Vagina (tissue), 2 donors: Measurements from ENCODE around the gene TRIAP1.

Experiments
- CTCF ChIP-seq, 3 experiments: fragments of 450-650 bp in 2 of 3; fragments of 200-600 bp in 1 of 3; sonication (generic) in 1 of 3; IDR thresholded peaks; one replicate each; pipeline ENCODE4 v1.5.1; 2017 to 2019; ENCODE audit warnings: antibody characterized with exemption in 3 of 3, mild to moderate bottlenecking in 2 of 3, moderate library complexity in 2 of 3
- POLR2A ChIP-seq, 2 donors: fragments of 450-650 bp; IDR thresholded peaks; one replicate each; pipeline ENCODE4 v1.6.1; 2017; ENCODE audit warnings: antibody characterized with exemption in 2 of 2, mild to moderate bottlenecking in 2 of 2, moderate library complexity in 2 of 2
- POLR2AphosphoS5 ChIP-seq, 2 donors: sonication (generic); formaldehyde crosslinking; IDR thresholded peaks; one replicate each; pipeline ENCODE4 v1.9.0; 2017; ENCODE audit warnings: antibody characterized with exemption in 2 of 2, mild to moderate bottlenecking in 2 of 2, low read depth in 1 of 2; ENCODE audit not compliant: insufficient read depth in 1 of 2

- TF ChIP-seq CTCF (IDR thresholded peaks at IDR 0.05): no peak
- TF ChIP-seq POLR2AphosphoS5 (IDR thresholded peaks at IDR 0.05; ENCODE audit: insufficient read depth in 1 of 2, low read depth in 1 of 2): no peak
- TF ChIP-seq POLR2A (IDR thresholded peaks at IDR 0.05): no peak
Measured at GRCh38 chr12:120465756-120466155, 19.6 kb upstream of the TRIAP1 start.
